ENCODE data around the gene CHM. TPM values are rescaled to one million over a fixed set of nuclear protein-coding genes. Genes with fewer than 3 reads are reported as not detected.

The CHM gene
- total and polyA plus RNA-seq, 10 of the 15 experiments (the other 5 are each of a cell fraction or from before 2014, with no cell fraction given): 4.8 to 19.0 (median 8.0) TPM

GRCh38 chrX:85988353-85988752 lies 59.0 kb downstream of the CHM start:
- intact Hi-C loops (cut with micrococcal nuclease; ENCODE audit: unreplicated experiment) (no loop called here), in situ Hi-C loops (cut with MboI) (loop anchor here (10.0 kb wide), 1 partner anchor 64 kb away; no protein-coding TSS in a partner anchor)
- DNase-seq (ENCODE audit: low read depth, low spot score): no peak
- no peak for FAIRE-seq
- Histone ChIP-seq H3K4me2 (ENCODE audit: control insufficient read depth, insufficient read depth) (no peak overlapping the region), H3K4me1 (ENCODE audit: control insufficient read depth, insufficient read depth, low read length) (no peaks in the 10 kb centered on the region), H2AFZ (ENCODE audit: control insufficient read depth, low read depth, low read length) (no peak overlapping the region), H3K9ac (ENCODE audit: control insufficient read depth, insufficient read depth, low read length) (no peak overlapping the region), H3K9me3 (replicated peaks; ENCODE audit: control insufficient read depth, insufficient read depth, low read length) (no peaks in the 10 kb centered on the region; the same call in 1 of the 3 replicates), H3K36me3 (ENCODE audit: control insufficient read depth in 2 of 2, insufficient read depth in 2 of 2, low read length in 1 of 2) (no peaks in the 10 kb centered on the region; a peak in 1 of 4 replicates), H3K79me2 (ENCODE audit: control insufficient read depth, insufficient read depth, low read length) (no peaks in the 10 kb centered on the region), H3K4me3 (no peak overlapping the region), H4K20me1 (ENCODE audit: control insufficient read depth, insufficient read depth) (no peaks in the 10 kb centered on the region), H3K27ac (ENCODE audit: control insufficient read depth, insufficient read depth) (no peak overlapping the region), H3K27me3 (replicated peaks in 1 of 2; ENCODE audit: control insufficient read depth in 2 of 2, insufficient read depth in 2 of 2, low read length in 1 of 2) (no peaks in the 10 kb centered on the region)
- no peak for ATAC-seq
- no TSS peak for BruUV-seq (replicated peaks)
- 20% methylated on average over 3 of the region's 3 CpGs for WGBS (ENCODE audit: insufficient coverage, insufficient replicate concordance, low lambda C conversion rate, missing lambda C conversion rate)
- ChIA-PET RAD21 (ENCODE audit: unreplicated experiment) (no interaction called here), CTCF (no interaction called here), POLR2A (no interaction called here), SMC1A (ENCODE audit: uncharacterized antibody, unreplicated experiment) (interaction anchor here (1.5 kb wide), 1 partner anchor 29 kb away, joined by 3 read pairs; no protein-coding TSS in a partner anchor)
- TF ChIP-seq DPF2 (IDR thresholded peaks at IDR 0.05): no peak
- TF ChIP-seq SPI1 (IDR thresholded peaks at IDR 0.05; ENCODE audit: borderline replicate concordance, insufficient read depth, low read depth, low read length): peak; percentile 57

DNA sequence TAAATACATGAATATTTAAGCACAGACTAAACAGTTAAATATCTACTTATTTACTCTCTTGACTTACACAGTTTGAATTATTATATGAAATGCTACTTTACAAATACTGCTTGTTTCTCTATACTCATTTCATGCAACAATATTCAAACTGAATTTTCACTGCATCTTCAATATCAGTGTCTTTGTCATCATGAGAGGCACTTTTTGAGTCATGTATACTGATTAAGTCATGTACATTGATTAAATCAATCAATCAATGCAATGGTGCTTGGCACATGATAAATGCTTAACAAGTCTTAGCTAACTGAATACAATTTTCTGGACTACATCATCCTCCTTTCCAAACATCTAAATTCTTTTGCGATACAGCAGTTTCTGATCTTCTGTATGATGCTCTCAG lies 67.1 kb downstream of the CHM start:
- WGBS (ENCODE audit: insufficient coverage, insufficient replicate concordance, low lambda C conversion rate, missing lambda C conversion rate): 100% methylated on average over 1 of the region's 1 CpG

More for the DNA sequence above, 67.1 kb downstream of the CHM start:
- Histone ChIP-seq H3K9me3 (replicated peaks; ENCODE audit: control insufficient read depth, insufficient read depth, low read length) (no peaks in the 10 kb centered on the region), H3K4me2 (ENCODE audit: control insufficient read depth, insufficient read depth) (no peak overlapping the region), H2AFZ (ENCODE audit: control insufficient read depth, low read depth, low read length) (no peak overlapping the region), H3K36me3 (ENCODE audit: control insufficient read depth in 2 of 2, insufficient read depth in 2 of 2, low read length in 1 of 2) (no peaks in the 10 kb centered on the region), H3K79me2 (ENCODE audit: control insufficient read depth, insufficient read depth, low read length) (no peaks in the 10 kb centered on the region), H3K4me3 (no peak overlapping the region), H3K4me1 (ENCODE audit: control insufficient read depth, insufficient read depth, low read length) (no peaks in the 10 kb centered on the region), H3K9ac (ENCODE audit: control insufficient read depth, insufficient read depth, low read length) (no peak overlapping the region), H4K20me1 (ENCODE audit: control insufficient read depth, insufficient read depth) (no peaks in the 10 kb centered on the region), H3K27me3 (replicated peaks in 1 of 2; ENCODE audit: control insufficient read depth in 2 of 2, insufficient read depth in 2 of 2, low read length in 1 of 2) (no peaks in the 10 kb centered on the region), H3K27ac (ENCODE audit: control insufficient read depth, insufficient read depth) (no peak overlapping the region)
- ChIA-PET CTCF (interaction anchor here (0.6 to 2.0 kb wide), 2 partner anchors 10 to 199 kb away, joined by 3 to 5 read pairs; no protein-coding TSS in a partner anchor), SMC1A (ENCODE audit: uncharacterized antibody, unreplicated experiment) (no interaction called here), POLR2A (no interaction called here), RAD21 (ENCODE audit: unreplicated experiment) (no interaction called here)
- DNase-seq (ENCODE audit: low read depth, low spot score) (no peak), FAIRE-seq (no peak), ATAC-seq (no peak)
- intact Hi-C loops (cut with micrococcal nuclease; ENCODE audit: unreplicated experiment) (no loop called here), in situ Hi-C loops (cut with MboI) (loop anchor here (10.0 kb wide), 1 partner anchor 55 kb away; no protein-coding TSS in a partner anchor)
- TF ChIP-seq JUNB (IDR thresholded peaks at IDR 0.05) (peak; percentile 66), SPI1 (IDR thresholded peaks at IDR 0.05; ENCODE audit: borderline replicate concordance, insufficient read depth, low read depth, low read length) (no peak), MYC (IDR thresholded peaks at IDR 0.05; ENCODE audit: insufficient read depth, insufficient read length, insufficient replicate concordance, low read length, severe bottlenecking) (no peak)
- BruUV-seq (replicated peaks): no TSS peak
